ENCODE data around the gene GDF15. TPM values are rescaled to one million over a fixed set of nuclear protein-coding genes. Genes with fewer than 3 reads are reported as not detected.
A peak's percentile ranks its signal among the peaks of the same experiment; 100 is the strongest.

The GDF15 gene
- polyA plus RNA-seq, 3 donors: 0.36 TPM; not detected in 2

DNA sequence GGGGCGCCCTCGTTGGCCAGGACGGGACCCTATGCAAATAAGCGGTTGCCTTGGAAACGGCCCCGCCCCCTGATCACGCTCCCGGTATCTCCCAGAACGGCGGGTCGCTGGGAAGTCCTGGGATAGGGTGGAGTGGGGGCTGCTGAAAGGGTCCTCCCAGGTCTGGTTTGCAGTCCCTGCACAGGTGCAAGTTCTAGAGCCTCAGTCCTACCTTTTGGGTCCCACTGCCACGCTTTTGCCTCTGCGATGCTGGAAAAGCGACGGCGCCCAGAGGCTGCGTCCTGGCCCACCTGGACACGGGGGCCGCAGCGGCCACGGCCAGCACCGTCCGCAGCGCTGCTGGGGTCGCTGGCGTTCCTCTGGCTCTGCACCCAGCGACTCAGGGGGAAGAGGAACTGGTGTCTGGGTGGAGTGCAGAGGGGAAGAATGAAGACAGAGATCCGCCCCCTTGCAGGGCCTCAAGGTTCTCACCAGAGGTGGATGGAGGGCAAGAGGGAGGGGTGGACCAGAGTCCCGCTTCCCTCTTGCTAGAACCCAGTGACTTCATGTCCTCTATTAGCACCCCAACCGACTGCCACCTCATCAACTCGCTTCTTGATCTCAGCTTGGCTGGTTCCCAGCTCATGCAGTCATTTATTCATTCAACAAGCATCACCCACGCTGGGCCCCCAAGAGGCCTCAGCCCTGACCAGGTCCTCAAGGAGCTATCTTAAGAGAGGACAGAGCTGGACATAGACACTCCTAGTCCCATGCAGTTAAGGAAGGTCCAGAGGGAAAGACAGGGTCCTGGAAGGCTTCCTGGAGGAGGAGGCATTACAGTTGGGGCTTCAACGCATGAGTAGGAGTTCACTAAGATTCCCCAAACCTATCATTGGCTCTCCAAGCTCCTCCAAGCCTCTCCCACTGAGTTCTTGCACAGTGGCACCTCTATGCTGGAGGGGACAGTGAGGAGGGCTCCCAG, 11.6 kb downstream of the GDF15 start, which contains the start of gene LRRC25:
LRRC25 (minus strand) TSS at position 381 of the 961 bp plus-strand sequence. CDS start 659 bp downstream, outside the sequence.
- no peaks in the 10 kb centered on the region for H3K9me3 ChIP-seq (replicated peaks in 1 of 2; ENCODE audit: control insufficient read depth in 1 of 2, insufficient read depth in 1 of 2, low read length in 2 of 2)

More for the DNA sequence above, 11.6 kb downstream of the GDF15 start, which contains the start of gene LRRC25:
- Histone ChIP-seq H3K36me3 (replicated peaks in 1 of 2; ENCODE audit: control insufficient read depth in 1 of 2, insufficient read depth in 2 of 2, low read length in 2 of 2) (peaks cover 18 to 32% of the 10 kb centered on the region in 2 donors), H3K9ac (ENCODE audit: insufficient read depth, low read length, poor library complexity, severe bottlenecking) (peak within 1 kb of the TSS; percentile 83), H3K79me2 (ENCODE audit: insufficient read depth, low read length) (peaks cover 81% of the 10 kb centered on the region), H3K27ac (ENCODE audit: low read depth in 1 of 2, low read length in 2 of 2) (peak within 1 kb of the TSS; percentile 96 to 97), H3K27me3 (ENCODE audit: control insufficient read depth in 2 of 2, insufficient read depth in 2 of 2, low read length in 2 of 2) (no peaks in the 10 kb centered on the region), H2AFZ (ENCODE audit: insufficient read depth, low read depth, low read length, poor library complexity, severe bottlenecking) (no peak within 1 kb of the TSS), H3K4me2 (replicated peaks; ENCODE audit: extremely low read depth, low read length, poor library complexity, severe bottlenecking) (peak within 1 kb of the TSS; percentile 98), H3K4me3 (replicated peaks in 1 of 3; ENCODE audit: low read depth in 2 of 3, low read length in 3 of 3) (peak within 1 kb of the TSS; percentile 57 to 100 (median 97)), H3K4me1 (ENCODE audit: control insufficient read depth in 1 of 2, insufficient read depth in 2 of 2, low read length in 2 of 2) (peaks cover 82 to 95% of the 10 kb centered on the region in 2 donors), H4K20me1 (ENCODE audit: insufficient read depth, low read length) (peaks cover 37% of the 10 kb centered on the region)
- Mint-ChIP-seq H3K27ac (peak within 1 kb of the TSS; percentile 95 to 99 (median 97)), H3K36me3 (peaks cover 29 to 44% of the 10 kb centered on the region in 2 donors), H3K4me1 (peaks cover 60% of the 10 kb centered on the region), H3K27me3 (ENCODE audit: low read depth in 3 of 3) (peaks cover 0 to 1% (median 1%) of the 10 kb centered on the region in 3 donors), H3K9me3 (peaks cover 0 to 2% (median 0%) of the 10 kb centered on the region in 7 donors), H3K4me3 (peak within 1 kb of the TSS; percentile 96 to 98)
- TF ChIP-seq CTCF (IDR thresholded peaks at IDR 0.05): no peak
- intact Hi-C loops (cut with micrococcal nuclease): no loop called here
- WGBS (ENCODE audit: insufficient coverage): 4% methylated on average over 27 of the region's 33 CpGs
- peak; percentile 95 to 98 (median 97) for DNase-seq

Data from CD14-positive monocyte (primary cell).